Ishikawa (cell line): Measurements from ENCODE around the gene DCAF8.

Experiments
- CEBPB ChIP-seq: IDR thresholded peaks from 2 replicates; pipeline ENCODE4 v1.6.1; 2012
- CREB1 ChIP-seq: IDR thresholded peaks from 2 replicates; pipeline ENCODE4 v1.6.1; 2012; ENCODE audit warnings: low read depth
- EGR1 ChIP-seq: IDR thresholded peaks from 2 replicates; pipeline ENCODE4 v1.6.1; 2012
- EP300 ChIP-seq: IDR thresholded peaks from 2 replicates; pipeline ENCODE4 v1.6.1; 2012; ENCODE audit warnings: borderline replicate concordance
- FOXM1 ChIP-seq: IDR thresholded peaks from 2 replicates; pipeline ENCODE4 v1.6.1; 2012; ENCODE audit warnings: low read depth, borderline replicate concordance
- NFIC ChIP-seq: IDR thresholded peaks from 2 replicates; pipeline ENCODE4 v1.6.1; 2012
- RAD21 ChIP-seq: IDR thresholded peaks from 2 replicates; pipeline ENCODE4 v1.6.1; 2012; ENCODE audit warnings: low read depth
- TAF1 ChIP-seq: IDR thresholded peaks from 2 replicates; pipeline ENCODE4 v1.6.1; 2012; ENCODE audit warnings: low read depth, mild to moderate bottlenecking
- TCF12 ChIP-seq: IDR thresholded peaks from 2 replicates; pipeline ENCODE4 v1.6.1; 2012; ENCODE audit warnings: low read depth
- TEAD4 ChIP-seq: IDR thresholded peaks from 2 replicates; pipeline ENCODE4 v1.6.1; 2012
- YY1 ChIP-seq: IDR thresholded peaks from 2 replicates; pipeline ENCODE4 v1.6.1; 2012; ENCODE audit warnings: low read depth
- ZBTB7A ChIP-seq: IDR thresholded peaks from 2 replicates; pipeline ENCODE4 v1.6.1; 2012; ENCODE audit warnings: low read depth
- TF ChIP-seq, protein P1 (sequence below): IDR thresholded peaks from 2 replicates; pipeline ENCODE4 v1.6.1; 2012; ENCODE audit warnings: low read depth, mild to moderate bottlenecking
- TF ChIP-seq, protein P2 (sequence below): IDR thresholded peaks from 2 replicates; pipeline ENCODE4 v1.6.1; 2012
- TF ChIP-seq, protein P3 (sequence below): IDR thresholded peaks from 2 replicates; pipeline ENCODE4 v1.6.1; 2012

DCAF8 gene

DNA sequence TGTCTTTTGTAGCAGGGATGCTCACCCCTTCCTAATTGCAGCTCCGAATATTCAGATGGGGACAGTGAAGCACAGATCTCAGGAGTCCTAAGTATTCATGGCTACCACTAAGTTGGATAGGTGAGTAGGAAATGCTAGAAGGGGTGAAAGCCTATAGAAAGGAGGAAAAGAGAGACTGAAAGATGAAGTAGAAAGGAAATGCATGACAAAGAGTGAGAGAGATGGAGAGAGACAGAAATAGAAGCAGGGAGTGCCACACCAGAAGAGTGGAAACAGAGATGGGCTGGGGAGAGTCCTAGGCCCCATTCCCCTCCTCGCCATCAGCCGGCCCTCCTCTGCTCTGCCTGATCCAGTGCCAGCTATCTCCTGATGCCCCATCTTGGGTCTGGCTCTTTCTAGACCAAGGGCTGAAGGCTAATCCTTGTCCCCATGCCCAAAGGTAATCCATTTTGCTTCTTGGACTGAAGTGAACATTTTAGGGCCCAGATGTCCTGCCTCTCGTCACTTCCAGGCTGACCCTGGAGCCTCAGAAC lies 55.2 kb downstream of the DCAF8 start:
- TF ChIP-seq TAF1 = no peak
- TF ChIP-seq NFIC = no peak
- TF ChIP-seq, protein P1, sequence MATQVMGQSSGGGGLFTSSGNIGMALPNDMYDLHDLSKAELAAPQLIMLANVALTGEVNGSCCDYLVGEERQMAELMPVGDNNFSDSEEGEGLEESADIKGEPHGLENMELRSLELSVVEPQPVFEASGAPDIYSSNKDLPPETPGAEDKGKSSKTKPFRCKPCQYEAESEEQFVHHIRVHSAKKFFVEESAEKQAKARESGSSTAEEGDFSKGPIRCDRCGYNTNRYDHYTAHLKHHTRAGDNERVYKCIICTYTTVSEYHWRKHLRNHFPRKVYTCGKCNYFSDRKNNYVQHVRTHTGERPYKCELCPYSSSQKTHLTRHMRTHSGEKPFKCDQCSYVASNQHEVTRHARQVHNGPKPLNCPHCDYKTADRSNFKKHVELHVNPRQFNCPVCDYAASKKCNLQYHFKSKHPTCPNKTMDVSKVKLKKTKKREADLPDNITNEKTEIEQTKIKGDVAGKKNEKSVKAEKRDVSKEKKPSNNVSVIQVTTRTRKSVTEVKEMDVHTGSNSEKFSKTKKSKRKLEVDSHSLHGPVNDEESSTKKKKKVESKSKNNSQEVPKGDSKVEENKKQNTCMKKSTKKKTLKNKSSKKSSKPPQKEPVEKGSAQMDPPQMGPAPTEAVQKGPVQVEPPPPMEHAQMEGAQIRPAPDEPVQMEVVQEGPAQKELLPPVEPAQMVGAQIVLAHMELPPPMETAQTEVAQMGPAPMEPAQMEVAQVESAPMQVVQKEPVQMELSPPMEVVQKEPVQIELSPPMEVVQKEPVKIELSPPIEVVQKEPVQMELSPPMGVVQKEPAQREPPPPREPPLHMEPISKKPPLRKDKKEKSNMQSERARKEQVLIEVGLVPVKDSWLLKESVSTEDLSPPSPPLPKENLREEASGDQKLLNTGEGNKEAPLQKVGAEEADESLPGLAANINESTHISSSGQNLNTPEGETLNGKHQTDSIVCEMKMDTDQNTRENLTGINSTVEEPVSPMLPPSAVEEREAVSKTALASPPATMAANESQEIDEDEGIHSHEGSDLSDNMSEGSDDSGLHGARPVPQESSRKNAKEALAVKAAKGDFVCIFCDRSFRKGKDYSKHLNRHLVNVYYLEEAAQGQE = no peak
- TF ChIP-seq RAD21 = no peak
- TF ChIP-seq, protein P2, sequence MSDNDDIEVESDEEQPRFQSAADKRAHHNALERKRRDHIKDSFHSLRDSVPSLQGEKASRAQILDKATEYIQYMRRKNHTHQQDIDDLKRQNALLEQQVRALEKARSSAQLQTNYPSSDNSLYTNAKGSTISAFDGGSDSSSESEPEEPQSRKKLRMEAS = no peak
- TF ChIP-seq TEAD4 = no peak
- TF ChIP-seq EP300 = no peak
- no peak for TF ChIP-seq CEBPB
- no peak for TF ChIP-seq EGR1

DNA sequence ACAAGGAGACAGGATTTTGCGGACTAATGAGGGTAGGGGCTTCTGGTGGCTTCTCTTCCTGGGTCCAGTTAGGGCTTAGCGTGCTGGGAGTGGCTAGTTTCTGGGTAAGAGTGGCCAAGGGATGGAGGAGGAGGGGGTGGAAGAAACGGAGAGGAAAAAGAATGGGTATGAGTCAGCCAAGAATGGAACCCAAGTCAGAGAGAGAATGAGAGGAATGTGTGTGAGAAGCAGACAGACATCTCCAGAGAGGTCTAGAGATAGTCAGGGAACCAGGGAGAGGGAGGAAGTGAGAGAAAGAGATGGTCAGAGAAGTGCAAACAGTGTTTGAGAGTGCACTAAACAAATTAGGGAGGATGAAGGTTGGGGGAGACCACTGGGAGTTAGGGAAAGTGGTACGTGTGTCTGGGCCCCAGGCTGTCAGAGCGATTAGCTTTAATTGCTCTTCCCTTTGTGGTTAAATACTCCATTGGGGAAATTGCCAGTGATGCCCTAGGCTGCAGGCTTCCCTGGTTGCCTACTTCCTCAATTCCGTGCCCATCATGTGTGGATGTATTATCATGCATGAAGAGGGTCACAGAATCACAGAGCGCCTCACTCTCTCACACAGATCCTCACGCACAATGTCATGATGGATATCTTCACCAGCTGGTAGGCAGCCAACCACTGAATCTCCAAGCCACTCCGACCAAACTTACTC lies 55.8 kb downstream of the DCAF8 start:
- peak; percentile 70 for TF ChIP-seq TEAD4
- no peak for TF ChIP-seq TAF1
- 0 out of 2 replicates have a peak, but pooled peaks have one; percentile 12 for TF ChIP-seq NFIC

DNA sequence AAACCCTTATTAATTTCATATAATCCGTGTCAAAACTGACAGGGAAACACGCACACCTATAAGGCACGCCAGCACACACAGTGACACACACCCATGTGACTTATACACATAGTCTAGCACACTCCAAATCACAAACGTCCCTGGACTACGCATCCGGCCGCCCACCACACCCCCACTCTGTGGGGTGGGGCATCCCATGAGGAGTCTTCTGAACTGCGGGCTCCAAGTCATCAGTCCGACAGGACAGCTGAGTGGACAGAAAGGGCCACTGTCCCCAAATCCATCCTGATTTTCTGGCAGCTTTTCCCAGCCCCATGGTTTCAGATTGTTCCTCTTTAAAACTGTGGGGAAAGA lies 56.3 kb downstream of the DCAF8 start:
- TF ChIP-seq, protein P3, sequence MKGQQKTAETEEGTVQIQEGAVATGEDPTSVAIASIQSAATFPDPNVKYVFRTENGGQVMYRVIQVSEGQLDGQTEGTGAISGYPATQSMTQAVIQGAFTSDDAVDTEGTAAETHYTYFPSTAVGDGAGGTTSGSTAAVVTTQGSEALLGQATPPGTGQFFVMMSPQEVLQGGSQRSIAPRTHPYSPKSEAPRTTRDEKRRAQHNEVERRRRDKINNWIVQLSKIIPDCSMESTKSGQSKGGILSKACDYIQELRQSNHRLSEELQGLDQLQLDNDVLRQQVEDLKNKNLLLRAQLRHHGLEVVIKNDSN = 0 out of 2 replicates have a peak, but pooled peaks have one; percentile 21
- no peak for TF ChIP-seq CREB1

DNA sequence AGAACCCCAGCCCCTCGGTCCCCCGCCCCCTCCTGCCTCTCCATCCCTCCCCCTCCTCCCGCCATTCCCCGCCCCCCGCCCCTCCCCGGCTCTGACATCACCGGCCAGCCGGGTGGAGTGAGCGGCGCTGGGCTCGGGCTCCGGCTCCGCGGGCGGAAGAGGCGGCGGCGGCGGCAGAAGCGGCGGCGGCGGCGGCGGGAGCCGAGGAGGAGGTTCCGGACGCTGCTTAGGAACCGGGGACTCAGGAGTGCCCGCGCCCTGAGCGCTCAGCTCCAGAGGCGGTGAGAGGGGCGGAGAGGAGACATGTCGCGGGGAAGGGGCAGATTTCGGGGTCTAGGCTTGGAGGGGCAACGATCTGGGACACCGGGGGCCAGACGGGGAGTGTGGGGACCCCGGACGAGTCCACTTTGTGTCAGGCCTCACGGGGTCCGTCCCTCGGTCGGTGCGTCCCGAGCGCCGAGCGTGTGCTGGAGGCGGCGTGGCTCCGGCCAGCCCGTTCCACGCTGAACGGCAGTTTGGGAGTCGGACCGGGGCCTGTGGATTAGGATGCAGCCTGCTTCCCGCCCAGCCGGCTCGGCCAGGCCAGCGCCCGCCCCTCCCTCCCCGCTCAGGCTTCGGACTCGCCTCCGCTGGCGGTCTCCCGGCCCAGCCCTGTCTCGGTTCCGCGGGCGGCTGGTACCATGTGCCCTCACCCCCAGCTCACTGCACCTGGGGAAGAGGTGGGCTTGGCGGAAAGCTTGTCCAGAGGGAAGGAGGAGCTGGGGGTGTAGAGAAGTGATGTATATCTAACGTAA lies 56.9 kb downstream of the DCAF8 start, which contains the start of gene PEA15:
Gene PEA15, plus strand, starts transcription at position 143 of the 794 bp plus-strand sequence. CDS start 6,161 bp downstream, outside the sequence.
- TF ChIP-seq EP300 (peak; percentile 52), ZBTB7A (peak; percentile 68; the same call in 1 of the 2 replicates), TCF12 (no peak), CEBPB (no peak), TAF1 (peak; percentile 18; the same call in 1 of the 2 replicates), YY1 (0 out of 2 replicates have a peak, but pooled peaks have one; percentile 38)
- TF ChIP-seq, protein P3 = no peak
- TF ChIP-seq, protein P2 = peak; percentile 60

DNA sequence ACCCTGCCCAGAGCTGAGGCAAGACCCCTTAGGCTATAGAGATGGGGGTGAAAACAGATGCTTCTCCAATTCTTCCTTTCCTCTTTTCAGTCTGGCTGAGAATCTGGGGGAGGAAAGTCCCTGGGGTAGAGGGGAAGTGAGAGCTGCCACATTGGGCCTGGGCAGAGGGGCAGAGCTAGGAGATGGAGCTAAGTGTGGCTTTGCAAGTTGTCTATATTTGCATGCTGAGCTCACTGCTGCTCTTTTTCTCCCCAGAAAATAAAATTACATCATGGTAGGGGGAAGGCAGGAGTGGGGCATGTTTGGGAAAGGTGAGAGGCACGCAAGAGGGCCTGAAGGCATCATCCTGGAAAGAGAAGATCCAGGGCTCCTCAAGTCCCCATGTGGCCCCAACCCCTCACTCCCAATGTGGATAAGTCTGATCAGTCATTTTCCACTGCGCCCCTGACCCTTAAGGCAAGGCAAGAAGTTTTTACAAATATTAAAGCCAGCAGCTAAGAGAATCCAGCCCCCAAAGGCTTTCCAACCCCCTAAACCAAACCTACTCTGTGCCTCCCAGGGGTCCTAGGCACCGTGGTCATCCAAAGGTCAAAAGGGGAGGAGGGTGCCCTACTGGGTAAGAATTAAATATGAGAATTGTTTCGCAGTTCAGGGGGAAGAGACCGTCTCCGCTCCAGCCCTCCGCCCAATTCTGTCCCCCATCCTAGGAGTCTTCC lies 57.7 kb downstream of the DCAF8 start:
- TF ChIP-seq TAF1 = 0 out of 2 replicates have a peak, but pooled peaks have one; percentile 26
- no peak for TF ChIP-seq YY1
- TF ChIP-seq CEBPB = no peak

DNA sequence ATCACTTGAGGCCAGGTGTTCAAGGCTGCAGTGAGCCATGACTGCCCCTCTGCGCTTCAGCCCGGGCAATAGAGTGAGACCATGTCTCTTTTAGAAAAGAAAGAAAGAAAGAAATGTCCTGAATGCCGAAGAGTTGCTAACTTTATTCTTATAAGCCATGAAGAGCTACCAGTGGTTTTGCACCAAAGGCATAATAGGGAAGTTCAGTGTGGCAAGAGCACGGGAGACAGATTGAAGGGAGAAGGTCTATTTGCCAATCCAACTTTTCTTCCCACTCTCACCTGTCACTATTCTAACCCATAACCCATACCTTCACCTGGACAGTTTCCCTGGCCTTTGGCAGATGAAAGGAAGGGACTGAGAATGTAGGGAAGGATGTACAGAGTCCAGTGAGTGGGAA lies 61.6 kb downstream of the DCAF8 start:
- TF ChIP-seq ZBTB7A (no peak), TCF12 (no peak), EGR1 (no peak), RAD21 (no peak), FOXM1 (no peak), YY1 (no peak), EP300 (no peak), CEBPB (no peak), CREB1 (no peak), TEAD4 (no peak), NFIC (no peak), TAF1 (no peak)
- TF ChIP-seq, protein P3 = no peak
- TF ChIP-seq, protein P1 = no peak
- TF ChIP-seq, protein P2 = no peak
